GM23248 (cell line): ENCODE data around the gene HES4. TPM values are rescaled to one million over a fixed set of nuclear protein-coding genes. Genes with fewer than 3 reads are reported as not detected.

Experiments
- DNase-seq: peaks from one replicate; pipeline ENCODE4 v3.0.0-alpha.2; 2015
- H2AFZ ChIP-seq: fragments of 200-600 bp; sonication (generic); 2 replicates; pipeline ENCODE4 v1.6.1; 2016; ENCODE audit warnings: antibody characterized with exemption
- H3F3A ChIP-seq: fragments of 200-600 bp; sonication (generic); 2 replicates; pipeline ENCODE4 v1.6.1; 2016; ENCODE audit warnings: mild to moderate bottlenecking, antibody characterized with exemption, mixed run types; ENCODE audit not compliant: insufficient read depth
- H3K27ac ChIP-seq: fragments of 200-600 bp; sonication (generic); 2 replicates; pipeline ENCODE4 v1.5.1; 2016; ENCODE audit warnings: mild to moderate bottlenecking
- H3K27me3 ChIP-seq: fragments of 200-600 bp; sonication (generic); replicated peaks from 2 replicates; pipeline ENCODE4 v1.6.1; 2016; ENCODE audit warnings: mild to moderate bottlenecking; ENCODE audit not compliant: insufficient read depth
- H3K36me3 ChIP-seq: fragments of 200-600 bp; sonication (generic); 2 replicates; pipeline ENCODE4 v1.6.1; 2016; ENCODE audit warnings: low read depth, mild to moderate bottlenecking
- H3K4me1 ChIP-seq: fragments of 200-600 bp; sonication (generic); 2 replicates; pipeline ENCODE4 v1.6.1; 2016; ENCODE audit warnings: mild to moderate bottlenecking; ENCODE audit not compliant: insufficient read depth
- H3K4me2 ChIP-seq: fragments of 200-600 bp; sonication (generic); one replicate; pipeline ENCODE4 v1.6.1; 2016; ENCODE audit warnings: mild to moderate bottlenecking; ENCODE audit not compliant: unreplicated experiment
- H3K4me3 ChIP-seq: fragments of 200-600 bp; sonication (generic); 2 replicates; pipeline ENCODE4 v1.5.1; 2016; ENCODE audit warnings: mild to moderate bottlenecking
- H3K79me2 ChIP-seq: fragments of 200-600 bp; sonication (generic); 2 replicates; pipeline ENCODE4 v1.6.1; 2016; ENCODE audit warnings: mild to moderate bottlenecking; ENCODE audit not compliant: insufficient read depth
- H3K9ac ChIP-seq: fragments of 200-600 bp; sonication (generic); 2 replicates; pipeline ENCODE4 v1.6.1; 2016; ENCODE audit warnings: mild to moderate bottlenecking
- H3K9me2 ChIP-seq: fragments of 200-600 bp; sonication (generic); 2 replicates; pipeline ENCODE4 v1.6.1; 2016; ENCODE audit warnings: mixed run types, mild to moderate bottlenecking, moderate library complexity; ENCODE audit not compliant: insufficient read depth
- H3K9me3 ChIP-seq: fragments of 200-600 bp; sonication (generic); one replicate; pipeline ENCODE4 v1.6.1; 2017; ENCODE audit warnings: low read depth
- H4K20me1 ChIP-seq: fragments of 200-600 bp; sonication (generic); 2 replicates; pipeline ENCODE4 v1.6.0; 2016; ENCODE audit not compliant: insufficient read depth
- EZH2 ChIP-seq: fragments of 200-600 bp; sonication (generic); IDR thresholded peaks from 2 replicates; pipeline ENCODE4 v1.6.1; 2018; ENCODE audit warnings: antibody characterized with exemption, mild to moderate bottlenecking; ENCODE audit not compliant: insufficient read depth, poor library complexity, severe bottlenecking
- EZH2phosphoT487 ChIP-seq: fragments of 200-600 bp; sonication (generic); IDR thresholded peaks from 2 replicates; pipeline ENCODE4 v1.6.1; 2018; ENCODE audit warnings: antibody characterized with exemption, moderate library complexity, mild to moderate bottlenecking, low read depth; ENCODE audit not compliant: insufficient read depth
- WGBS, 2 experiments: methylation state at CpG; one replicate each; pipeline ENCODE4 v1.1.6; 2015 to 2017; ENCODE audit warnings: low lambda C conversion rate in 2 of 2, low coverage in 1 of 2; ENCODE audit errors: missing lambda C conversion rate in 2 of 2; 5-methylcytosine and 5-hydroxymethylcytosine counted together
- in situ Hi-C: fragments of 300-500 bp; cut with MboI; formaldehyde crosslinking; loops from 2 replicates; pipeline ENCODE4 v1.15.0; 2020
- polyA plus RNA-seq: library from polyadenylated mRNA; unstranded; fragments of >200 nt; fragmentation: Nextera tagmentation; extraction: Ambion mirVana; gene quantifications from 2 replicates; pipeline ENCODE4 v1.2.1, GENCODE V29; 2016
- total RNA-seq: library from RNA; depleted of rRNA; stranded (reverse); fragments of >200 nt; shearing (Covaris generic); gene quantifications from 2 replicates; pipeline ENCODE4 v1.2.3, GENCODE V29; 2014

The HES4 gene
- total and polyA plus RNA-seq, 2 experiments from 2014 or later = 3.1 to 4.1 TPM

DNA sequence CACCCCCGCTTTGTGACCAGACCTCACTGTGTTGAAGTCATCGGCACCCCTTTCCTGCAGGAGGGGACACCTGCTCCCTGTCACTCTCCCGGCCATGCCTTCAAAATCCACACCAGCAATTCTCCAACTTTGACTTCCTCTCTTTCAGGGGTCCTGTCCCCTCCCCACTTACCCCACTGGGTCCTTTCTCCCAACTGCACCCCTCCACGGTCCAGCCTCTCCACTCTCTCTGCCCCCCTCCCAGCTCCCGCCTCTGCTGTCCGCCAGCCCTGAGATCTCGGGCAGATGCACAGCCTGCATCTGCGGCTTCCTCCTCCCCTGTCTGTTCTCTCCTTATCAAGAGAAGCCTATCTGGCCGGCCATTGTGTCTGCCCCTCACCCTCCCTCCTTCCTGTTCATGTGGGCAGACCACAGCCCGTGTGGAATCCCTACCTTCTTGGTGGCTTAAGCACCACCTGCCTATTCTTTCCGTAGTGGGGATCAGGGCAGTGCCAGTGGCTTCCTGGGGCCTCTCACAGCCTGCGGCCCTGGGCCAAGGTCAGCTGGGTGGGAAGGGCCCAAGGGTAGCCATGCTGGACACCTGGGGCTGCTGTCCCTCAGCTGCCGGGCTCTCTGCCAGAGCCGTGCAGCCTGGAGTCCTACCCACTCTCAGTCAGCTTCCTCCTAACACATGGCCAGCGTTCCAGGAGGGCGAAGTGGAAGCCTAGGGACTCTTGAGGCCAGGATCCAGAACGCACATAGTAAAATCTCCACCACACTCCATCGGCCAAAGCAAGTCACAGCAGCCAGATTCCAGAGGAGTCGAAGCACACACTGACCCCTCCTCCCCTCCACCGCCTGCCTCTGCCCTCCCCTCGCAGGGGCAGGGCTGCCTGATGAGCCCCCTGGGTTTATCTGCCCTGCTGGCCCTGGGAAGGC, 5.1 kb upstream of the HES4 start:
- no peaks in the 10 kb centered on the region for H3K9me2 ChIP-seq
- TF ChIP-seq EZH2phosphoT487 = no peak
- TF ChIP-seq EZH2 = no peak
- no peak overlapping the region for H2AFZ ChIP-seq
- no peaks in the 10 kb centered on the region for H3K9me3 ChIP-seq
- WGBS, 2 experiments = 28% methylated on average over 21 of the region's 21 CpGs
- in situ Hi-C loops = no loop called here
- H3K27ac ChIP-seq = no peak overlapping the region
- H3K9ac ChIP-seq = no peak overlapping the region
- DNase-seq = peak; percentile 62
- H3K79me2 ChIP-seq = no peaks in the 10 kb centered on the region
- H3K27me3 ChIP-seq = no peaks in the 10 kb centered on the region
- H3F3A ChIP-seq = no peaks in the 10 kb centered on the region
- H3K4me1 ChIP-seq = no peaks in the 10 kb centered on the region; the same call in 1 of the 2 replicates
- no peak overlapping the region for H3K4me3 ChIP-seq
- H3K36me3 ChIP-seq = no peaks in the 10 kb centered on the region
- no peak overlapping the region for H3K4me2 ChIP-seq
- H4K20me1 ChIP-seq = no peaks in the 10 kb centered on the region

DNA sequence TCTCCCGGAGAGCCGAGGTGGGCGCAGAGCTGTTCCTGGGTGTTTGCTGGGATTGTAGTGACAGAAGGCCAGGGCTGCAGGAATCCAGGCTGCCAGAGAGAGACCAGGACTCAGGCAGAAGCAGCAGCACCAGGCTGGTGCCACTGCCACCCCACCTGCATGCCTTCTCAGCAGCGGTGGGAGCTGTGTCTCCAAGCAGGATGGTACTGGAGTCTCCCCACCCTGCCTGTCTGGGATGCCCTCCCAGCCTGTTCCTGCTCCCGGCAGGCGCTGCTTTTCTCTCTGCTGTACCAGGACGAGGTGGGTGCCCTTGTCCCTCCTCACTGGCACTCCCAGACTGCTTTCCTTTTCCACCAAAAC, 4.5 kb upstream of the HES4 start:
- no peak for DNase-seq
- Histone ChIP-seq H3K79me2 (no peaks in the 10 kb centered on the region), H3F3A (no peaks in the 10 kb centered on the region), H3K9ac (no peak overlapping the region), H3K27ac (no peak overlapping the region), H3K4me1 (no peaks in the 10 kb centered on the region; the same call in 1 of the 2 replicates), H2AFZ (no peak overlapping the region), H3K36me3 (no peaks in the 10 kb centered on the region), H3K4me2 (no peak overlapping the region), H3K4me3 (no peak overlapping the region), H3K9me3 (no peaks in the 10 kb centered on the region), H4K20me1 (no peaks in the 10 kb centered on the region), H3K9me2 (no peaks in the 10 kb centered on the region), H3K27me3 (no peaks in the 10 kb centered on the region)
- in situ Hi-C loops = no loop called here
- TF ChIP-seq EZH2phosphoT487 = no peak
- no peak for TF ChIP-seq EZH2
- 44 to 47% methylated on average over 7 of the region's 7 CpGs for WGBS, 2 experiments

DNA sequence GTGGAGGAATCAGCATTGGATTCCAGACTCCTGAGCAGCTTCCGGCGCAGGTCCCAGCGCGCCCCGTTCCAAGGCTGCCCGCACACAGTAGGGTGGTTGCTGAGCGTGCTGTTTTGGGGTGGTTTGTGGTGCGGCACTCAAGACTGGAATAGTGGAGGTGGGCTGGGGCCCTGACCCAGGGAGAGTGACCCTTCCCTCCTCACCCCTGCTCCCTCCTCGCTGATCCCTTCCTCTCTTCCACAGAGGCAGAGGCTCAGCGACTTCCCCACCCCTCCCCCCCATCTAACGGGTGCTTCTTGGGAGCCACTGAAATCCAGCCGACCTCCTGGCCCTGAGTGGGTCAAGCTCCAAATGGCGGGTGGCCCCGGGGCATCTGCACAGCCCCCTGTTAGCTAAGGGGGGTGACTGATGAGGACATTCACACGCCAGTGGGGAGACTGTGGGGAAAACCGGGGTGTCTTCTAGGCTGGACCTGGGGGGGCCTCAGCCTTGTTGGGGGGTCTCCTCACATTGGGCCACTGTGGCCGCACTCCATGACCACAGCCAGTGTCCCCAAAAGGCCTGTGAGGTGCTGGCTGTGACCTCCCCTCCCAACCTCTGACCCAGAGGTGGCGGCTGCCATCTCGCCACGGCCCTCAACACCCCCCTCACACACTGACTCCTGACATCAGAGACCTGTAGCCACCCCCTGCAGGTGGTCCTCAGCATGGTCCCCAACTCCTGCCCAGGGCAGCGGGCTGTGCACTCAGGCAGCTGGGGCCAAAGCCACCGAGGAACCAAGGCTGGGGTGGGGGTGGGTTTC, 3.9 kb upstream of the HES4 start:
- no peak overlapping the region for H3K27ac ChIP-seq
- no peaks in the 10 kb centered on the region for H3K79me2 ChIP-seq
- WGBS, 2 experiments = 80 to 85% methylated on average over 20 to 22 of the region's 22 CpGs
- H3K9me2 ChIP-seq = no peaks in the 10 kb centered on the region
- H3K27me3 ChIP-seq = no peaks in the 10 kb centered on the region
- in situ Hi-C loops = no loop called here
- no peak for DNase-seq
- no peak overlapping the region for H3K9ac ChIP-seq
- H3K4me3 ChIP-seq = no peak overlapping the region
- no peaks in the 10 kb centered on the region for H3F3A ChIP-seq
- H3K36me3 ChIP-seq = no peaks in the 10 kb centered on the region
- no peak overlapping the region for H2AFZ ChIP-seq
- H3K4me1 ChIP-seq = no peaks in the 10 kb centered on the region; the same call in 1 of the 2 replicates
- H3K9me3 ChIP-seq = no peaks in the 10 kb centered on the region
- no peak overlapping the region for H3K4me2 ChIP-seq
- no peak for TF ChIP-seq EZH2
- no peak for TF ChIP-seq EZH2phosphoT487
- H4K20me1 ChIP-seq = no peaks in the 10 kb centered on the region

DNA sequence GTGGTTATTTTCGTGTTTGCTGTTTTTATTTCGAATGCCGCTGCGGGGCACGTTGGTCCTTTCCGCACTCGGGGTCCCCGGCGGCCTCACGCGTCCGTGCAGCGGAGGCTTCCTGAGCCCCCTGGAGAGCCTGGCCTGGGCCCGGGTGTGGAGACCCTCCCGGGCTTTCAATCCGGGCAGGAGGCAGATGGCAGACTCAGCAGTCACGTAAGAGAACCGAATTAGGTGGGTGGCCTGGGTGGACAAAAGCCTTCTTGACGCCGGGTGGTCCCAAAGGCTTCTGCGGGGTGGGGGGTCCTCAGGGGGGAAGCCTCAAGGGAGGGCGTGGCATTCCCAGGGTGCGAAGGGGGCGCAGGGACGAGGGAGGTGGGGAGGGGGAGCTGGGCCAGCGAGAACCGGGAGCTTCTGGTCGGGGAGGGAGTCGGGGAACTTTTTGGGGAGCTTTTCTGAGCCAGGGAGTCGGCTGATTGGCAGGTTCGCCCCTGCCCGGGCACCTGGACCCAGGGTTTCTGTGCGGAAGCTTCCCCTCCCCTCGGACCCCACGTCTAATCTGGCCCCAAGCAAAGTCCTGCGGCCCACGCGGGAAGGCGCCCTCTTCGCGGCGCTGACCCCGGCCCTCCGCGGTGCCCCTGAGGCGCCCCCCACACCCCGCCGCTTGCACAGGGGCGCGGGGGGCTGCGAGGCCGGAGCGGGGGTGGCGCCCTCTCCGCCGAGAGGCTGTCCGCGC, 1.3 kb upstream of the HES4 start:
- Histone ChIP-seq H3F3A (no peaks in the 10 kb centered on the region), H3K27ac (peak overlapping the region; percentile 56)
- in situ Hi-C loops = no loop called here

More for the DNA sequence above, 1.3 kb upstream of the HES4 start:
- Histone ChIP-seq H2AFZ (peak overlapping the region; percentile 60; the same call in 1 of the 2 replicates), H3K9ac (peak overlapping the region; percentile 92), H3K36me3 (no peaks in the 10 kb centered on the region), H3K27me3 (peaks cover 2% of the 10 kb centered on the region; the same call in 1 of the 2 replicates), H3K4me3 (peak overlapping the region; percentile 71), H3K9me3 (no peaks in the 10 kb centered on the region), H3K4me2 (peak overlapping the region; percentile 53), H4K20me1 (no peaks in the 10 kb centered on the region), H3K9me2 (no peaks in the 10 kb centered on the region), H3K79me2 (no peaks in the 10 kb centered on the region), H3K4me1 (no peaks in the 10 kb centered on the region; the same call in 1 of the 2 replicates)
- no peak for DNase-seq
- TF ChIP-seq EZH2phosphoT487 = no peak
- TF ChIP-seq EZH2 = no peak
- WGBS, 2 experiments = 5 to 8% methylated on average over 18 to 58 of the region's 58 CpGs
